ENCODE data around the gene WDR31.

Gene WDR31

GRCh38 chr9:113328045-113328782, 11.9 kb downstream of the WDR31 start:
- Histone ChIP-seq H3K9me3 (ENCODE audit: control insufficient read depth, insufficient read depth, low read depth, low read length) (no peaks in the 10 kb centered on the region), H3K27ac (ENCODE audit: extremely low read depth, low read depth, low read length) (no peak overlapping the region), H3K4me3 (ENCODE audit: low read depth, low read length) (no peak overlapping the region), H3K4me1 (ENCODE audit: control insufficient read depth, insufficient read depth, low read length) (no peaks in the 10 kb centered on the region), H3K36me3 (ENCODE audit: control insufficient read depth in 2 of 2, insufficient read depth in 1 of 2, low read length in 2 of 2) (no peaks in the 10 kb centered on the region)
- ChIA-PET CTCF (interaction anchor here (0.6 to 1.2 kb wide), 2 partner anchors 60 to 73 kb away, joined by 3 to 4 read pairs; partner anchors contain the start of gene ALAD), POLR2A (interaction anchor here (1.4 kb wide), 1 partner anchor 53 kb away, joined by 3 read pairs; the partner anchor contains the start of genes CDC26 and PRPF4)
- TF ChIP-seq MZF1 (tag by site-specific recombination; IDR thresholded peaks at IDR 0.05; ENCODE audit: borderline replicate concordance) (no peak), BCL11B (tag by site-specific recombination; IDR thresholded peaks at IDR 0.05; ENCODE audit: low read depth) (no peak), ZNF302 (tag by site-specific recombination; IDR thresholded peaks at IDR 0.05; ENCODE audit: low read depth) (no peak), ZNF433 (tag by site-specific recombination; IDR thresholded peaks at IDR 0.05; ENCODE audit: low read depth) (no peak), ZNF596 (tag by site-specific recombination; IDR thresholded peaks at IDR 0.05) (no peak), BCL11A (tag by site-specific recombination; IDR thresholded peaks at IDR 0.05; ENCODE audit: low read depth) (no peak), INSM2 (tag by site-specific recombination; IDR thresholded peaks at IDR 0.05) (no peak), ZNF394 (tag by site-specific recombination; IDR thresholded peaks at IDR 0.05; ENCODE audit: borderline replicate concordance) (no peak), HOXC10 (CRISPR knock-in tag; IDR thresholded peaks at IDR 0.05) (no peak), ZBTB21 (tag by site-specific recombination; IDR thresholded peaks at IDR 0.05) (no peak), ZNF239 (tag by site-specific recombination; IDR thresholded peaks at IDR 0.05) (no peak)
- TF ChIP-seq, protein P1, sequence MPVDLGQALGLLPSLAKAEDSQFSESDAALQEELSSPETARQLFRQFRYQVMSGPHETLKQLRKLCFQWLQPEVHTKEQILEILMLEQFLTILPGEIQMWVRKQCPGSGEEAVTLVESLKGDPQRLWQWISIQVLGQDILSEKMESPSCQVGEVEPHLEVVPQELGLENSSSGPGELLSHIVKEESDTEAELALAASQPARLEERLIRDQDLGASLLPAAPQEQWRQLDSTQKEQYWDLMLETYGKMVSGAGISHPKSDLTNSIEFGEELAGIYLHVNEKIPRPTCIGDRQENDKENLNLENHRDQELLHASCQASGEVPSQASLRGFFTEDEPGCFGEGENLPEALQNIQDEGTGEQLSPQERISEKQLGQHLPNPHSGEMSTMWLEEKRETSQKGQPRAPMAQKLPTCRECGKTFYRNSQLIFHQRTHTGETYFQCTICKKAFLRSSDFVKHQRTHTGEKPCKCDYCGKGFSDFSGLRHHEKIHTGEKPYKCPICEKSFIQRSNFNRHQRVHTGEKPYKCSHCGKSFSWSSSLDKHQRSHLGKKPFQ (tag by site-specific recombination; IDR thresholded peaks at IDR 0.05): no peak

- no peak overlapping the region for H3K27ac ChIP-seq (ENCODE audit: extremely low read depth, low read depth, low read length)
- ChIA-PET POLR2A (no interaction called here), CTCF (interaction anchor here (0.6 to 1.3 kb wide), 2 partner anchors 8 to 214 kb away, joined by 4 to 6 read pairs; no protein-coding TSS in a partner anchor)
- no peaks in the 10 kb centered on the region for H3K36me3 ChIP-seq (ENCODE audit: control insufficient read depth in 2 of 2, insufficient read depth in 1 of 2, low read length in 2 of 2)
- H3K4me1 ChIP-seq (ENCODE audit: control insufficient read depth, insufficient read depth, low read length): no peaks in the 10 kb centered on the region
- H3K4me3 ChIP-seq (ENCODE audit: low read depth, low read length): no peak overlapping the region
- no peaks in the 10 kb centered on the region for H3K9me3 ChIP-seq (ENCODE audit: control insufficient read depth, insufficient read depth, low read depth, low read length)
- TF ChIP-seq ZNF366 (tag by site-specific recombination; conservative IDR thresholded peaks at IDR 0.05) (peak; percentile 51; the same call in 1 of the 2 replicates), ZBTB44 (tag by site-specific recombination; IDR thresholded peaks at IDR 0.05) (no peak)
Observed at GRCh38 chr9:113326230-113326629, 13.8 kb downstream of the WDR31 start.

- no peak overlapping the region for H3K4me3 ChIP-seq (ENCODE audit: low read depth, low read length)
- no peaks in the 10 kb centered on the region for H3K4me1 ChIP-seq (ENCODE audit: control insufficient read depth, insufficient read depth, low read length)
- ChIA-PET CTCF (interaction anchor here (0.6 kb wide), 1 partner anchor 1016 kb away, joined by 4 read pairs; no protein-coding TSS in a partner anchor), POLR2A (interaction anchor here (2.2 kb wide), 1 partner anchor 17 kb away, joined by 7 read pairs; the partner anchor contains the start of gene WDR31)
- no peaks in the 10 kb centered on the region for H3K36me3 ChIP-seq (ENCODE audit: control insufficient read depth in 2 of 2, insufficient read depth in 1 of 2, low read length in 2 of 2)
- H3K27ac ChIP-seq (ENCODE audit: extremely low read depth, low read depth, low read length): no peak overlapping the region
- no peaks in the 10 kb centered on the region for H3K9me3 ChIP-seq (ENCODE audit: control insufficient read depth, insufficient read depth, low read depth, low read length)
- TF ChIP-seq TCF7L2 (IDR thresholded peaks at IDR 0.05; ENCODE audit: borderline replicate concordance, low read depth, low read length) (no peak), HIC1 (tag by site-specific recombination; IDR thresholded peaks at IDR 0.05) (no peak), EGR2 (tag by site-specific recombination; IDR thresholded peaks at IDR 0.05; ENCODE audit: low read depth) (no peak), ZNF114 (tag by site-specific recombination; IDR thresholded peaks at IDR 0.05) (no peak), ZBTB8A (tag by site-specific recombination; IDR thresholded peaks at IDR 0.05) (no peak), ZNF514 (tag by site-specific recombination; IDR thresholded peaks at IDR 0.05) (no peak), ZNF791 (tag by site-specific recombination; IDR thresholded peaks at IDR 0.05) (no peak), ZNF202 (tag by site-specific recombination; IDR thresholded peaks at IDR 0.05; ENCODE audit: borderline replicate concordance) (no peak), MYNN (tag by site-specific recombination; IDR thresholded peaks at IDR 0.05; ENCODE audit: borderline replicate concordance) (no peak), ZNF140 (tag by site-specific recombination; IDR thresholded peaks at IDR 0.05) (no peak), ZNF621 (tag by site-specific recombination; IDR thresholded peaks at IDR 0.05) (no peak)
Observed at GRCh38 chr9:113322671-113323070, 17.4 kb downstream of the WDR31 start.

Measured in HEK293 (cell line).